ENCODE measurements around the gene ABHD12.

Gene ABHD12

GRCh38 chr20:25341716-25342680 lies 48.6 kb downstream of the ABHD12 start:
- Histone ChIP-seq H3K27me3 (ENCODE audit: insufficient read depth, poor library complexity, severe bottlenecking) (no peaks in the 10 kb centered on the region), H3K27ac (replicated peaks) (no peak overlapping the region), H3K4me3 (replicated peaks; ENCODE audit: insufficient read depth, low read length) (no peak overlapping the region)
- DNase-seq (ENCODE audit: low read depth in 1 of 2, low spot score in 1 of 2), result no peak
- TF ChIP-seq REST (IDR thresholded peaks at IDR 0.05; ENCODE audit: insufficient replicate concordance, low read depth) (no peak), SPI1 (IDR thresholded peaks at IDR 0.05; ENCODE audit: borderline replicate concordance, low read depth) (no peak), CTCF (IDR thresholded peaks at IDR 0.05; ENCODE audit: insufficient read depth, low read length) (no peak), GABPA (IDR thresholded peaks at IDR 0.05; ENCODE audit: low read depth) (no peak), POLR2AphosphoS5 (IDR thresholded peaks at IDR 0.05; ENCODE audit: low read depth) (no peak)

- no peaks in the 10 kb centered on the region for H3K27me3 ChIP-seq (ENCODE audit: insufficient read depth, poor library complexity, severe bottlenecking)
- TF ChIP-seq REST (IDR thresholded peaks at IDR 0.05; ENCODE audit: insufficient replicate concordance, low read depth) (no peak), SPI1 (IDR thresholded peaks at IDR 0.05; ENCODE audit: borderline replicate concordance, low read depth) (no peak), POLR2AphosphoS5 (IDR thresholded peaks at IDR 0.05; ENCODE audit: low read depth) (no peak), CTCF (IDR thresholded peaks at IDR 0.05; ENCODE audit: insufficient read depth, low read length) (no peak), GABPA (IDR thresholded peaks at IDR 0.05; ENCODE audit: low read depth) (no peak)
- no peak overlapping the region for H3K27ac ChIP-seq (replicated peaks)
- no peak for DNase-seq (ENCODE audit: low read depth in 1 of 2, low spot score in 1 of 2)
- H3K4me3 ChIP-seq (replicated peaks; ENCODE audit: insufficient read depth, low read length), result no peak overlapping the region
Observed at GRCh38 chr20:25340380-25340779, 50.3 kb downstream of the ABHD12 start.

DNA sequence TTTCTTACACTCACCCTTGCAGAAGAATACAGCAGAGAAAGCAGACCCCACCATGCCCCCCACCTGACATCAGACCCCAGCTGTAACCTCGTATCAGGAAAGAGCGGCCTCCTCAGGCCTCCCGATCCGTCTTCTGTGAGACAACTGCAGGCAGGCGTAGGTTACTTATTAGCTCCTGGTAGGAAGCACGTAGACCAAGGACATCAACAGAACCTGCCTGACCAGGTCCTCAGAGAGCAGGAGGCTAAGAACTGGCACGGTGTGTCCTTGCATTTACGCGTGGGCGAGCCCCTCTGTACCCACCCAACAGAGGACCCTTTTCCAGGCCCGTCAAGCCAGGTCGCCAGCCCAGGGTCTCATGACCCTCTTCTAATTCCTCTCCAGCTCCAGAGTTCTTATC lies 51.0 kb downstream of the ABHD12 start:
- no peak overlapping the region for H3K4me3 ChIP-seq (replicated peaks; ENCODE audit: insufficient read depth, low read length)
- TF ChIP-seq GABPA (IDR thresholded peaks at IDR 0.05; ENCODE audit: low read depth) (no peak), SPI1 (IDR thresholded peaks at IDR 0.05; ENCODE audit: borderline replicate concordance, low read depth) (no peak), POLR2AphosphoS5 (IDR thresholded peaks at IDR 0.05; ENCODE audit: low read depth) (no peak), REST (IDR thresholded peaks at IDR 0.05; ENCODE audit: insufficient replicate concordance, low read depth) (no peak), CTCF (IDR thresholded peaks at IDR 0.05; ENCODE audit: insufficient read depth, low read length) (no peak)
- no peak for DNase-seq (ENCODE audit: low read depth in 1 of 2, low spot score in 1 of 2)
- no peak overlapping the region for H3K27ac ChIP-seq (replicated peaks)
- no peaks in the 10 kb centered on the region for H3K27me3 ChIP-seq (ENCODE audit: insufficient read depth, poor library complexity, severe bottlenecking)
